PFSK-1 (cell line): ENCODE data around the gene TCERG1.

ENCODE experiments used
- FOXP2 ChIP-seq: optimal IDR thresholded peaks from 2 replicates; pipeline ENCODE3; 2011; ENCODE audit warnings: borderline replicate concordance, control low read depth, inconsistent platforms; ENCODE audit not compliant: insufficient read depth; ENCODE audit errors: extremely low read length, extremely low read depth
- POLR2AphosphoS5 ChIP-seq: IDR thresholded peaks from 2 replicates; pipeline ENCODE4 v1.6.1; 2012; ENCODE audit warnings: low read depth, mild to moderate bottlenecking, control low read depth, low read length, moderate library complexity
- SIN3A ChIP-seq: IDR thresholded peaks from 2 replicates; pipeline ENCODE4 v1.6.1; 2012; ENCODE audit warnings: mild to moderate bottlenecking, low read length, moderate library complexity, borderline replicate concordance; ENCODE audit not compliant: insufficient read depth
- TAF1 ChIP-seq: IDR thresholded peaks from 2 replicates; pipeline ENCODE4 v1.6.1; 2012; ENCODE audit warnings: low read length, control low read depth, borderline replicate concordance; ENCODE audit not compliant: insufficient read depth
- TF ChIP-seq, protein P1 (sequence below), 2 experiments: IDR thresholded peaks; 2 replicates each; pipeline versions ENCODE4 v1.6.1 to v1.8.0; 2011 to 2012; ENCODE audit warnings: low read depth in 2 of 2, low read length in 2 of 2, control low read depth in 1 of 2, inconsistent platforms in 1 of 2, mild to moderate bottlenecking in 1 of 2, moderate library complexity in 1 of 2; ENCODE audit not compliant: insufficient read depth in 1 of 2

DNA sequence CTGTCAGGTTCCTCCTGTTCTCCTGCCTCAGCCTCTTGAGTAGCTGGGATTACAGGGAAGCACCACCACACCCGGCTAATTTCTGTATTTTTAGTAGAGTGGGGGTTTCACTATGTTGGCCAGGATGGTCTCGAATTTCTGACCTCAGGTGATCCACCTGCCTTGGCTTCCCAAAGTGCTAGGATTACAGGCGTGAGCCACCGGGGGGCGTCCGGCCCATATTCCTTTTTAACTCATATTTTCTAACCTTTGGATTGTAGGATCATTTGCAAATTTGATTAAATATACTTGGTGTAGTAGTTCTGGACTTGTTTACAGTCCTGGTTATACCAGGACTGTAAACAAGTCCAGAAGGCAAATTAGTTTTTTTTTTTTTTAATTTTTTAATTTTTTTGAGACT, 4.3 kb downstream of the TCERG1 start:
- TF ChIP-seq SIN3A (no peak), POLR2AphosphoS5 (no peak), TAF1 (no peak), FOXP2 (no peak)
- TF ChIP-seq, protein P1, sequence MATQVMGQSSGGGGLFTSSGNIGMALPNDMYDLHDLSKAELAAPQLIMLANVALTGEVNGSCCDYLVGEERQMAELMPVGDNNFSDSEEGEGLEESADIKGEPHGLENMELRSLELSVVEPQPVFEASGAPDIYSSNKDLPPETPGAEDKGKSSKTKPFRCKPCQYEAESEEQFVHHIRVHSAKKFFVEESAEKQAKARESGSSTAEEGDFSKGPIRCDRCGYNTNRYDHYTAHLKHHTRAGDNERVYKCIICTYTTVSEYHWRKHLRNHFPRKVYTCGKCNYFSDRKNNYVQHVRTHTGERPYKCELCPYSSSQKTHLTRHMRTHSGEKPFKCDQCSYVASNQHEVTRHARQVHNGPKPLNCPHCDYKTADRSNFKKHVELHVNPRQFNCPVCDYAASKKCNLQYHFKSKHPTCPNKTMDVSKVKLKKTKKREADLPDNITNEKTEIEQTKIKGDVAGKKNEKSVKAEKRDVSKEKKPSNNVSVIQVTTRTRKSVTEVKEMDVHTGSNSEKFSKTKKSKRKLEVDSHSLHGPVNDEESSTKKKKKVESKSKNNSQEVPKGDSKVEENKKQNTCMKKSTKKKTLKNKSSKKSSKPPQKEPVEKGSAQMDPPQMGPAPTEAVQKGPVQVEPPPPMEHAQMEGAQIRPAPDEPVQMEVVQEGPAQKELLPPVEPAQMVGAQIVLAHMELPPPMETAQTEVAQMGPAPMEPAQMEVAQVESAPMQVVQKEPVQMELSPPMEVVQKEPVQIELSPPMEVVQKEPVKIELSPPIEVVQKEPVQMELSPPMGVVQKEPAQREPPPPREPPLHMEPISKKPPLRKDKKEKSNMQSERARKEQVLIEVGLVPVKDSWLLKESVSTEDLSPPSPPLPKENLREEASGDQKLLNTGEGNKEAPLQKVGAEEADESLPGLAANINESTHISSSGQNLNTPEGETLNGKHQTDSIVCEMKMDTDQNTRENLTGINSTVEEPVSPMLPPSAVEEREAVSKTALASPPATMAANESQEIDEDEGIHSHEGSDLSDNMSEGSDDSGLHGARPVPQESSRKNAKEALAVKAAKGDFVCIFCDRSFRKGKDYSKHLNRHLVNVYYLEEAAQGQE (IDR thresholded peaks at IDR 0.05; ENCODE audit: insufficient read depth in 1 of 2, low read depth in 2 of 2, low read length in 2 of 2) = no peak
